TTC549 (cell line): ENCODE data around the gene ATG16L1.

ENCODE experiments used
- FAIRE-seq: peaks from 2 replicates; lab custom pipeline; 2012; peaks lifted over from hg19 to GRCh38; lab: Jason Lieb, UNC

ATG16L1 gene

GRCh38 chr2:233227346-233227978 lies 24.0 kb upstream of the ATG16L1 start:
- FAIRE-seq = no peak

DNA sequence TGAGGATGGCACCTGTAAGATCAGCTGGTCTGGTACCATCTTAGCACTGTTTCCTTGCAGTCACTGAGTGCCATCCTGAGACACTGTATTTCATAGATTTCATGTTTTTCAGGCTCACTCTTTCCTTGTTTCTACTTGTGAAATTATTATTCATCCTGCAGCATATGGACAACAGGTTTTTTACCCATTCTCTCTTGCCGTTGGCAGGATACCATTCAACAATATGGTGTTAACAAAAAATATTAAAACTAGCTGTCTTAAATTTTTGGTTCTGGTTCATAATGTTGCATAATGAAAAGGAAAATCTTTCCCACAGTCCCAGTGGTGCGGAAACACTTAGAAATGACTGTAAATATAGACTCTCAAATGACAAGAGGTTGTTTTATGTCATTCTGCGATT lies 23.1 kb upstream of the ATG16L1 start:
- no peak for FAIRE-seq

DNA sequence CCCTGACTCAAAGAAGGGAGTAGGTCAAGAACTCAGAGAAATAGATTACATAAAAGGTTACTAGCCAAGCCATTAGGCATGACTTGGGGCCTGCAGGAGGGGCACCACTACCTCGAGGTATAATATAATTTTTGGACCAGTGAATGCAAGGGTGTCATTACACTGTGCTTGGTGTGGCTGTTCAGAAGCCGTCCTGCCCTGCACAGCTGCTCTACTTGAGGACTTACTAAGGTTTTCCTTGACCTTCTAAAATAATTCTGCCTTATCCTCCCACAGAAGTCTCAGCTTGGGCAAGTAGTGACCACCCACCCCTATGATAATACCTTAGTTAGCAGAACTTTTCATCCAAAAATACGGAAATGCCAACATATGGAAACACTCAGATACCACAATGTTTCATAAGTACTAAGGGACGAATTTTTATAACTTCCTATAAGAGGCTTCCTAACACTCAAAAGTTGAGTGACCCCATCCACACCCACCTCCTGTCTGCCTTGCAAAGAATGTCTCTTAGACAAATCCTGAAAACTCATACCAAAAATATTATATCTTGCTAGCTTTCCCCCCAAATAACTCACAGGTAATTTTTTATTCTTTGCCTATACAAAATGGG lies 17.7 kb upstream of the ATG16L1 start:
- no peak for FAIRE-seq

GRCh38 chr2:233234264-233234663 lies 17.2 kb upstream of the ATG16L1 start:
- no peak for FAIRE-seq

DNA sequence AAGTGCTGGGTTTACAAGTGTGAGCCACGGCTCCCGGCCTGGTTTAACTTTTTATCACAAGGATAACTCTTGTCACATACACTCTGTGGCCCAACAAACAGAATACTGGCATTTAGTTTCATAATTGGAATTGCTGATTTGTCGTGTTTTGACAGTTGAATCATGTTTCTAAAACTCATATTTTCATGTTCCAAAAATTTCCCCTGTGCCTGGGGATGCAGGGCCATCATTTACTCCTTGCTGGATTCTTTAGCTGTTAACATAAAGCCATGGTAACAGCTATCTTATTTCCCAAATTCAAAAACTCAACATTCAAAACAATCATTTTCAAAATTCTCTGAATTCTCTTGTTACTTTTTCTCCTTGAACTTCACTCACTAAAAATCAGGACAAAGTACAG lies 16.5 kb upstream of the ATG16L1 start:
- no peak for FAIRE-seq

- FAIRE-seq = no peak
These were observed 15.5 kb upstream of the ATG16L1 start for GRCh38 chr2:233235977-233236376.

GRCh38 chr2:233236820-233237589 lies 14.5 kb upstream of the ATG16L1 start:
- FAIRE-seq = no peak

GRCh38 chr2:233240897-233241296 lies 10.6 kb upstream of the ATG16L1 start:
- FAIRE-seq = no peak

DNA sequence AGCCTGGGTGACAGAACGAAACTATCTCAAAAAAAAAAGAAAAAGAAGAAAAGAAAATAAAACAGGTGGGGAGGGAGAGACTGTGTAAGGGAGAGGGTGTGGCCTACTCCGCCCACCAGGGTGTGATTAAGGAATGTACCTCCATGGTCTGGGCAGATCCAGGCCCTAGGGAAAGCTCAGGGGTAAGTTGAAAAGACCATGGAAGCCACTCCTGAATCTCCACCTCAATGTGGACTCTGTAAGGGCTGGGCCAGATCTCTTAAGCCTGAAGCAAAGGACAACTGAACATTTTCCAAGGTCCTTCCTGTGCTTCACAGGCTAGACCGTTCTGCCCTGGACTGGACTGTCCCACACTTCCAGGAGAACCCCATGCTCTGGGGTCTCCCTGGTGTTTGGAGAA lies 9.7 kb upstream of the ATG16L1 start:
- no peak for FAIRE-seq

DNA sequence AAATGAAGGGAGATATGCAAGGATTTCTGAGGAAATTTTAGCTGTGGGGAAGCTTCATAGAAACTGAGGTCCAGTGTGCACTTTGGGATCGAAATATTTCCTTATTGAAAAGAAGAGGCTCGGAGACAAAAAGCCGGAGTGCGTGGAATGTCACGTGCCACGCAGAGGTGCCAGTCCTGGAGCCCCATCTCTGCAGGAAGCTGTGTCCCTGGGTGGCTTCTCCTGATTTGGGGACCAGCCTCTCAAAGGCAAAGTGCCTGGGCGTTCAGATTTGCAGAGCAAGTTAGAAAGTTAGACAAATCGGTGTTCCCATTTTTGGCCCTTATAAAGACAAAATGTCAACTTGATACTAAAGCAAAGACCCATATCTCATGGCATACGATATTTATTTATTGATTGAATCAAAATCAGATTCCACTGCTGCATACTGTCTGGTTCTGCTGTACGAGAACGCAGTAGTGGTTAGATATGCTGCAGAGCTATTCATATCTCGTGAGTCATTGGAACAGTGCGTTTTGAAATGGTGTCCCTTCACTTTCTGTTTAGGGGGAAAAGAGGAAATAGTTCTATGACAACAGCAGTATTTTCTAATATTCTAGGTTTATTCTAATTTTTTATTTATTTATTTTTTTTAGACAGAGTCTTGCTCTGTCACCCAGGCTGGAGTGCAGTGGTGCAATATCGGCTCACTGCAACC lies 9.1 kb upstream of the ATG16L1 start:
- FAIRE-seq = no peak

GRCh38 chr2:233243348-233243747 lies 8.1 kb upstream of the ATG16L1 start:
- no peak for FAIRE-seq

DNA sequence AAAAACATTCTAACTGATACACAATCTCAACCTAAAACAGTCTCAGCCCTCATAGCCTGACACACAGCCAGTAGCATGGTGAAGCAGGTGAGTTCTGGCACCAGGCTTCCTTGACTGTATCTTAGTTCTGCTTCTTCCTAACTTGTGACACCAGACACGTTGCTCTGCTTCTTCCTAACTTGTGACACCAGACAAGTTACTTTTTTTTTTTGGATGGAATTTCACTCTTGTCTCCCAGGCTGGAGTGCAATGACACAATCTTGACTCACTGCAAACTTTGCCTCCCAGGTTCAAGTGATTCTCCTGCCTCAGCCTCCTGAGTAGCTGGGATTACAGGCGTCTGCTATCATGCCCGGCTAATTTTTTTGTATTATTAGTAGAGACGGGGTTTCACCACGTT lies 6.7 kb upstream of the ATG16L1 start:
- FAIRE-seq = no peak

GRCh38 chr2:233245406-233245805 lies 6.1 kb upstream of the ATG16L1 start:
- no peak for FAIRE-seq

DNA sequence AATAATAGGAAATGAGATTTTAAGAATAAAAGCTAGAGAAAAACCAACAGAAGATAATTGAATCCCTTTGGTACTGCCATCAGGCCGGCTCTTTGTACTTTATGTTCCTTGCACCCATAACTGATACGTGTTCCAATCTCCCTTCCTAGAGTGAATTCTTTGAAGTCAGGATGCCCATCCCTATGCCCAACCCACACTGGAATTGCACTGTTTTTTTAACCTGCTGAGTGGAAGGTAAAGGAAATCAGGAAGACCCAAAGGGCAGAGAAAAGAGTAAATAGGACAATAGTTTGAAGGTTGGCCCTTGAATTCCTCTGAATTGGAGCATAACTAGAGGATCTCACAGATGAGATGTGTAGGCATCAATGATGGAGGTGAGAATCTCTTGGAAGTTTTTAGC lies 4.4 kb upstream of the ATG16L1 start:
- FAIRE-seq = no peak

- FAIRE-seq = no peak
These were observed 3.7 kb upstream of the ATG16L1 start for GRCh38 chr2:233247744-233248143.

DNA sequence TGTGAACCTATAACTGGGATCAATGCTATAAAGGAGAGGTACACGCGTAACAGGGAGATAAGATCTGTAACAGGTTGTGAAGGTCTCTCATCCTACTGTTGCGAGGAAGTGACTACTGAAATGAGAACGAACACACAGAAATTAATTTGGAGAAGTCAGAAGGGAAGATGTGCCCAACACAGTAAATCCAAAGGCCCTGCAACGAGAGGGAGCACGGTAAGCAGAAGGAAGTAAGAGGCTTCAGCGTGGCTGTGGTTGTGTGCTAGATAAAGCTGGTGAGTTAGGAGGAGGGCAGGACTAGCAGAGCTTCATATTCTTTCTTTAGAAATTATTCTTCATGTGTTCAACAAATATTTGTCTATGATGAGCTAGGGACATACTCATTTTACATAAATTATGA lies 2.5 kb upstream of the ATG16L1 start:
- no peak for FAIRE-seq

GRCh38 chr2:233250568-233250967 lies 905 bp upstream of the ATG16L1 start:
- no peak for FAIRE-seq

DNA sequence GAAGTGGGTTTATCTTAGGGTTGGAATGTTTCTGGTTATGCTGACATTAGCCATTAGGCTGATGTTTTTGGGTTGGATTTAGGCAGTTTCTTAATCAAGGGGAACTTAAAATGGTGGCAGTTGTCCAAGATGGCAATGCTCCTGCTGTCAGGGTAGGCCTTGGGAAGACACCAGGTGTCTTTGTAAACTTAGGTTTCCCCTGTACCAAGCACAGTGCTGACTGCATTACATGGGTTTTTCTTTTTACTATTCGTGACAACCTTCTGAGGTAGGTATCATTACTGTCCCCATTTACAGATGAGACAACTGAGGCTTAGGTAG lies 528 bp upstream of the ATG16L1 start:
- no peak for FAIRE-seq

- no peak for FAIRE-seq
These were observed 754 bp downstream of the ATG16L1 start for GRCh38 chr2:233252227-233252626.

- no peak for FAIRE-seq
These were observed 3.7 kb downstream of the ATG16L1 start for GRCh38 chr2:233255151-233255550.

GRCh38 chr2:233256048-233256447 lies 4.6 kb downstream of the ATG16L1 start:
- FAIRE-seq = no peak

GRCh38 chr2:233258211-233258610 lies 6.7 kb downstream of the ATG16L1 start:
- no peak for FAIRE-seq

DNA sequence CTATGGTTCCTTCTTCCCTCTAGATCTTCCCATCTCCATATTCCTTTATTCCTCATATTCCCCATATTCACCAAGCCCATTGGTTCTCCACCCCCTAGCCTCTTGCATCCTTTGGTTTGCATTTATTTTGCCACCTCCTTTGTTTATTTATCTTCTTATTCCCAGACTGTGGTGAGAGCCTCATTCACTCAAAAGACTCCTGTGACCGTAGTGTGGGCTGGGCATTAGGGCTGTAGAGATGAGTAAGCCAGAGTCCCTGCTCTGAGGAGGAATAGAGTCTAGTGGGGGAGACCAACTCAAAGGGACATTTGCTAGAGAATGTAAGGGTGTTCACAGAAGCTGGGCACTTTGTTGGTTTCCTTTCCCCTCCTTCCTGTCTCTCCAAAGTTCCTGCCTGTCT lies 8.3 kb downstream of the ATG16L1 start:
- no peak for FAIRE-seq
